NCI-H2171 (cell line): ENCODE data around the gene SUN1.
A peak's percentile ranks its signal among the peaks of the same experiment; 100 is the strongest.

Experiments used
- DNase-seq: peaks from one replicate; lab custom pipeline; 2025; lab: John Stamatoyannopoulos, UW

The SUN1 gene

DNA sequence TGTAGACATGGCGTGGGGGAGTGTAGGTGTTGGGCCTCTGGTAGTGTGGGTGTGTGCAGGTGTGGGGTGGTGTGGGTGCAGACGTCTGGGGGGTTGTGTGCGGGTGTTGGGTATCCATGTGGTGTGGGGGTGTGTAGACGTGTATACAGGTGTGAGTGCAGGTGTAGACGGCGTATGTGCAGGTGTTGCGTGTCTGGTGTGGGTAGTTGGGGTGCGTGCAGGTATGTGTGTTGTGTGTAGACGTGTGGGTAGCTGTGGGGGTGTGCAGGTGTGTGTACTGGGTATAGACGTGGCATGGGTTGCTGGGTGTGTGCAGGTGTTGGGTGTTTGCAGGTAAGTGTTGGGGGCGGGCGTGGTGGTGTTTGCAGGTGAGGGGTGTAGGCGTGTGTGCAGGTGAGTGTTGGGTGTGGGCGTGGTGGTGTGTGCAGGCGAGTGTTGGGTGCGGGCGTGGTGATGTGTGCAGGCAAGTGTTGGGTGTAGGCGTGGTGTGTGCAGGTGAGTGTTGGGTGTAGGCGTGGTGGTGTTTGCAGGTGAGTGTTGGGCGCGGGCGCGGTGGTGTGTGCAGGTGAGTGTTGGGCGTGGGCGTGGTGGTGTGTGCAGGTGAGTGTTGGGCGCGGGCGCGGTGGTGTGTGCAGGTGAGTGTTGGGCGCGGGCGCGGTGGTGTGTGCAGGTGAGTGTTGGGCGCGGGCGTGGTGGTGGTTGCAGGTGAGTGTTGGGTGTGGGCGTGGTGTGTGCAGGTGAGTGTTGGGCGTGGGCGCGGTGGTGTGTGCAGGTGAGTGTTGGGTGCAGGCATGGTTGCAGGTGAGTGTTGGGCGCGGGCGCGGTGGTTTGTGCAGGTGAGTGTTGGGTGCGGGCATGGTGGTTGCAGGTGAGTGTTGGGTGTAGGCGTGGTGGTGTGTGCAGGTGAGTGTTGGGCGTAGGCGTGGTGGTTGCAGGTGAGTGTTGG lies 60.6 kb downstream of the SUN1 start:
- no peak for DNase-seq

DNA sequence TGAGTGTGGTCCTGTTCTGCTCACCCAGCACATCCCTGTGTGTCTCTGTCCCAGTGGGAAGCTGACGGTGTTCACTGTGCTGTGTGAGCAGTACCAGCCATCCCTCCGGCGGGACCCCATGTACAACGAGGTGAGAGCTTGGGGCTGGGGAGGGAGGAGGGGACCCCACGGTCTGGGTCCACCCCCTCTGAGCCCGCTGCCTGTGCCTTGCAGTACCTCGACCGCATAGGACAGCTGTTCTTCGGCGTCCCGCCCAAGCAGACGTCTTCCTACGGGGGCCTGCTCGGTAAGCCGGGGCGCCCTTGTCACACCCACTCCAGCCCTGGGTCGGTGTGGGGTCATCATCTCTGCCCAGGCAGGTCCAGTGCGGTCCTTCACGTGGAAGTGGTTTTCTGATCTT lies 61.4 kb downstream of the SUN1 start:
- DNase-seq, result no peak

DNA sequence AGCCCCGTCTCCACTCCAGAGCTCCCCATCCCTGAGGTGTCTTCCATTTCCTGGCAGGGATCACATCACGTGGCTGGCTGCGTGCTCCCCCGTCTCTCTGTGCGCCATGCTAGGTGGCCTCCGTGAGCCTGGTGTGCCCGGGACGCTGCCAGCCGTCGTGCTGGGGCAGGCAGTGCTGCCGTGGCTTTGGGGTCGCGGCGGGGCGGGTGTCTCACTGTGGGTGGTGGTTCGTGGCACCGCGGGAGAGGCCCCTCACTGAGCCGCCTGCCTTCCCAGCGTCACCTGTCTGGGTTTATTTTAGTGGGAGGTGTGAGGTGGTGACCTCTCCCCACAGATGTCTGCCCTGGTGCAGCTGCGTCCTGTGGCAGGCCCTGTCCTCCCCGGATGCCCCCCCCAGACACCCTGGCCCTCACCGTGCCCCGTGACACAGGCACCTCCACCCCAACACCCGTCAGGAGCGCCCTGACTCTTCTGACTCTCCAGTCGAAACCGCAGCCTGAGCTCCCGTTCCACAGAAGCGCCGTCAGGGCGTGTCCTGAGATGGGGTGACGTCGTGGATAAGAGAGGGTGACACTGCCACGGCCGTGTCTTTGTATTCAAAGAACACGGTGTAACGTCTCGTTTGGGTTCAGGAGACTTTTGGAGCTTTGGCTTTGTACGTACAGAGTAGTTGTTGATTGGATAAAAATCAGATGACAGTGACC lies 62.0 kb downstream of the SUN1 start:
- DNase-seq, result no peak

DNA sequence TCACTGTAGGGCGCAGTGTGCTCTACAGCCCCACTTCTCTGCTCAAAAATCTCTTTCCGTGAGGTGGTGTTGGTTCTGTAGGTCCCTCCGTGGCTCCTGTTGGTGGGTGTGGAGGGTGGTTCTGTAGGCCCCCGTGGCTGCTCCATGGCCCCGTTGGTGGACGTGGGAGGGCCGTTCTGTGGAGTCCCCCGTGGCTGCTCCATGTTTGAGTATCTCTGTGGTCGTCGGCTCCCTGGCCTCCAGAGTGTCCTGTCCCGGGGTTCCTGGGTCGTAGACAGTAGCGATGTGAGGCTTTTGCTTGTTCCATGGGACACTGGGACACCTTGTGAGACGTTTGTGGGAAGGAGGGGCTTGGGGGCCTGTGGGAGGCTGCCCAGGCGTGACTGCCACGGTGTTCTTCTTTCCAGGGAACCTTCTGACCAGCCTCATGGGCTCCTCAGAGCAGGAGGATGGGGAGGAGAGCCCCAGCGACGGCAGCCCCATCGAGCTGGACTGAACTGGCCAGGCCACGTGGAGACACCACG lies 62.7 kb downstream of the SUN1 start:
- DNase-seq, result no peak

DNA sequence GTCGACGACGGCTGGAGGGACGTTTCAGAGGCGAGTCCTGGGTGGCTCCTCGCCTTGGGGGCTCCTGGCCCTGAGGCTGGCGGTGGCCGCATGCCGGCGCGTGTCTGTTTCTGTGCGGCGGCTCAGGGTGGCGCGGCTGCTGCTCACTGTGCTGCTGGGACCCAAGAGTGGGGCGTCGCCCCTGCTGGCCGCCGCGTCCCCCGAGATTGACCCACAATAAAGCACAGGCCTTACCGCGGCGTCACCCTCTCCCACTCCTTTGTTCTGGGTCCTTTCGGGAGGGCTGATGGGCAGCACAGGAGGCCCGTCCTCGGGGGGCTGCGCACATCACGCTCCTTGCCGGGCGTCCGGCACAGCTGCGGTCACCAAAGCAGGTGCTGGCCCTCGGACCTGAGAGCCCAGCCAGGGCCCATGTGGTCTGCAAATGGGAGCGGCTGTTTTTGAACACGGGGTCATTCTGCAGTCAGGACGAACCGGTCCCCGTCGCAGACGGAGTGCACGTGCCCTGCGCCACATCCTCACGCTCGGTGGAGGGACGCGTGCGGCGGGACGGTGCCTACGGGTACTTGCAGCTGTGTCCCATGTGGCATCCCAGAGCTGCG lies 63.3 kb downstream of the SUN1 start:
- DNase-seq, result no peak

DNA sequence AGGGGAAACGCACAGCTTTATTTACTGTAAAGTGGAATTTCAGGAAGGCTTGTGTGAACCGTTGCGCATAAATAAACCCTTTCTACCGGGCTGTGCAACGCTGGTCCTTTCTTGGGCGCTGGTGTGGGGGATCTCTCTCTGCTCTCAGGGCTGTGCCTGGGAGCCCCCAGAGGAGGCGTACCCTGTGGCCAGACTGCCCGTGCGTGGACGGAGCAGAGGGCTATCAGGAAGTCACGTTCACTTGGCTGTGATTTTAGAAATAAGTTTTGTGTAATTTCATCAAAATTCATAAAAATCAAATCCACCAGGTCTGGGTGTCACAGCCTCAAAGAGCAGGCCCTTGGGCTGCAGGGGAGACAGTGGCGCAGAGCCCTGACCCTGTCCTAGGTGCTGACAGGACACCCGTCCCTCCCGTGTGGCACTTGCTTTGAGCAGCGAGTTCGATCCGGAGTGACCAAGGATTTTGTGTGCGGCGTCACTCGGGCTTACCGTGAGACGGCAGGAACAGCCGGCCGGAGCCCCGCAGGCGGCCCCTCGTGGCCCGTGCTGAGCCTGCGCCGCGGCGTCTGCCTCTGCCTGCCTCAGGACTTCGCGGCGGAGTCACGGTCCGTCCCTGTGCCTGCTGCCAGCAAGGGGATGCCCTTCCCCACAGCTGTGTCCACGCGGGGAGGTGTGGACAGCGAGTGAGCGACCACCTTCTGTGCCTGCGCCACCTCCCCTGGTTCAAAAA lies 64.2 kb downstream of the SUN1 start:
- no peak for DNase-seq

DNA sequence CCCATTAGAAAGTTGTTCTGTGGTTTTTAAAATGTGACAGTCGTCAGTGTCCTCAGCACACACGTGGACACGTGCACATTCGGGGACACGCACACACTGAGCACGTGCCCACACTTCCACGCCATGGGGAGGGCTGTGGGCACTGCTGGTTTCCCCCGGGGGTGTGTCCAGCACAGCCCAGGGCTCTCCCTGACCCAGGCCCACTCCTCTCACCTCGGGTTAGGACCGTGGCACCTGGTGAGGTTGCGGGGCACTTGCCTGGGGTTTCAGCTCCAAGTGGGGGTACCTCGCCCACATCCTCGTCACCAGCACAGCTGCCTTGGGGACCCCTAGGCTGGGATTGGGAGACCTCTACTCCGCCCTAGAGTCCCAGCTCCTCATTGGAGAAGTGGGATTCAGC lies 64.8 kb downstream of the SUN1 start:
- DNase-seq, result no peak

DNA sequence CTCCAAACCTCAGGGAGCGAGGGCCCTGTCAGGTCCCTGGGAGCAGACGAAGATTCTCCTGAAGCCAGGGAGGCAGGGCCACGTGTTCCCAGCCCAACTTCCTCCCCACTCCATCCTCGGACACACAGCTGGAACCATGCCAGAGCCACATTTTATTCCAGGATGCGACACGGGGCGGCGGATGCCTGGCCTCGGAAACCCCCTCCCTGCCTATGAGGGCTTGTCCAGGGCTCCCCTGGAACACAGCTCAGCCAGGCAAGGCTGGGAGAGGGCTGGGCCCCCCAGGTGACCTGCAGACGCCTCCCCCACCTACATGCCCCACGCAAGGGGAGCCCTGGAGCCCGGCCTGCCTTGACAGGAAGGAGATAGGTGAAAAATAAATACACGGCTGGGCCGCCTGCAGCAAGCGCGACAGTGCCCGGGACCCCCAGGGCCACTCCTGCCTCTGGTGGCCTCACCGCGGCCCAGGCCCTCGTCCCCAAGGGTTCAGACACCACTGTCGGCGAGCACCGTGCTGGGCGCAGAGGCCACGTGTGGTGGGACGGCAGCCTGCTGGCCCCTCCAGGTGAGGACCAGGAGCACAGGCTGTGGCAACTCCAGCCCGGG lies 65.6 kb downstream of the SUN1 start:
- no peak for DNase-seq

DNA sequence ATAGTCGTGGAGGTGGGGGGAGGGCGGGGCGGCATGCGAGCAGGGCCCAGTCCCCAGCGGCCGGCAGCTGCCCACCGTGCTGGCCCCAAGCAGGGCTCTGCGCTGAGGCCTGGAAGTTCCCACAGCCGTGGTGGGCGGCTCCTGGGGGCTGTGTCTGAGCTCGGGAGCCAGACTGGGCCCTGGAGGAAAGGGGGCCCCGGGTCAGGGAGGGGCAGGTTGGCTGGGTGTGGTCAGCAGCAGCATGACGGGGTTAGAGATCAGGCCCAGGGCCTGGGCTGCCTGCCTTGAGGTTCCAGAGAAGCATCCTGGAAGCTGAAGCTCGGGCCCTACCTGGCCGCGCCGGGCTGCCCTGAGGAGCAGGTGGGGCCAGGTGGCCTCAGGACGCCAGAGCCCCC lies 66.2 kb downstream of the SUN1 start:
- no peak for DNase-seq

DNA sequence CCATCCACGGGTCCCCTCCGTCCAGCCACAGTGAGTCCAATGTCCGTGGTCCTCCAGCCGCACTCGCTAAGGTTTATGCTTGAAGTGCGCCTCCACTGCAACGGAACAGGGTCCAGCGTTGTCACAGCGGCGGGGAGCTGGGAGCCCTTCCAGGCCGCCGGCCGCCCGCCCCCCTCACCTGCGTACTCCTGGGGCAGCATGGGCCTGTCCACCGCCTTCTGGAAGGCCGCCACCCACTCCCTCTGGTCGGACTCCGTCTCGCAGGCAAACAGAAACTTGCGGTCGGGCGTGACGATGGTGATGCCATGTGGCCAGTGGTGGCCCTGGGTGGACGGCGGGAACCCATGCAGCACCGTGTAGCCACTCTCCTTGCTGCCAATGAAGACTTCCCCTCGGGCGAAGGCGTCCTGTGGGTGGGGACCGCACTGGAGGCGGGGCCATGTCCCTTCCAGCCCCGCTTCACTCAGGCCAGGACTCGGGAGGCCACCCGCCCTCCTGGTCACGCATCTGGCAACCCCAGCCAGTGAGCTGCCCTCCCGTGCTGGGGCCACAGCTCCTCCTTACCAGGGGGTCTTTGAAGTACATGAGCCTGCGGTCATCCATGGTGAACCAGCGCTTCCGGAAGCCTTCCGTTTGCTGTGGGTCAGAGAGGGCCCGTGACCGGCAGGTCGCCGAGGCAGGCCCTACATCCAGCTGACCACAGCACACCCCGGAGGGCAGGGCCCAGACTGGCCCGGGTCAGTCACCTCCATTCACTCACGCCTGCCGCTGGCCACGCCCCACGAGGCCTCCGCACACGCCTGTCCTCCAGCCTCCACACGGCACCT lies 66.8 kb downstream of the SUN1 start:
- DNase-seq, result no peak

DNA sequence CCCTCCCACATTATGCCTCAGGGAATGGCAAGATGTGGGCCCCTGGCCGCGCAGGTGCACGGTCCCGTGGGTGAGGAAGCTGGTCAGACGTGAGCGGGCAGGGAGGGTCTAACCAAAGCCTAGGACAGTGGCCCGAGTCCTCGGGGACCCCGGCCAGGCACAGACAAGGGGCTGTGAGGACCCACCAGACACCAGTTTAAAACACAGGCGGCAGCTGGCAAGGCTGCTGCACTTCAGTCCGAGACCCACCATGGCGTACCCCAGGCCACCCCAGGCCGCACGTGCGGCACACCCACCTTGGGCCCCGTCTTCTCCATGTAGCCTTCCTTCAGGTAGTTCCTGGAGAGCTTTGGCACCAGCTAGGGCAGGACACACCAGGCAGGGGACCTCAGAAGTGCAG lies 67.5 kb downstream of the SUN1 start:
- no peak for DNase-seq

DNA sequence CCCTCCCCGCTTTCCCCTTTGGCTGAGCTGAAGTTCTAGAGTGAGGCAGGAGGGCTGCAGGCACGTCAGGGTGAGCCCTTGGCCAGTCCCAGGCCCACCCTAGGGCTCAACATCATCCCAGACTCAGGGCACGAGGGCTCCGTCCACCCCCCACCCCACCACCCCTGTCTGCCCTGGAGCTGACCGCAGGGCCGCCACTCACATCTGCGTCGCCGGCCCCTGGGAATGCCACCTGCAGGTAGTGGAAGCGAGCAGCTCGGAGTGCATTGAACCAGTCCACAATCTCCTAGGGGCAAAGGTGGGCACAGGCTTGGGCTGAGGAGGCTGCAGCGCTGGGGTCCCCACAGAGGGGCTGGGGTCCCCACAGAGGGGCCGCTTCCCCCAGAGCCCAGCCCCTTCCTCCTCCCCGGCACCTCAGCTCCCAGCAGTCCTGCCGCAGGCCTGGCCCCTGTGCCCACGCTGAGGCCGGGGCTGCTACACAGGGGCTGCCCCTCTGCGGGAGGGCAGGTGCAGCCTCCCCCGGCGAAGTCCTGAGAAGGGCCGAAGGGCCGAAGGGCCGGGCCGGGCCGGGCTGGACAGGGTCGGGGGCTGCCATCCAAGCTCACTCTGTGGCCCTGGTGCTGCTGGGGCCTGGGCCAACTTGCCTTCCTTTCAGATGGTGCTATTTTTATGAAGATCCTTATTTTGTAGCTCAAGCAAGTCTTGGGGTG lies 68.2 kb downstream of the SUN1 start:
- no peak for DNase-seq

DNA sequence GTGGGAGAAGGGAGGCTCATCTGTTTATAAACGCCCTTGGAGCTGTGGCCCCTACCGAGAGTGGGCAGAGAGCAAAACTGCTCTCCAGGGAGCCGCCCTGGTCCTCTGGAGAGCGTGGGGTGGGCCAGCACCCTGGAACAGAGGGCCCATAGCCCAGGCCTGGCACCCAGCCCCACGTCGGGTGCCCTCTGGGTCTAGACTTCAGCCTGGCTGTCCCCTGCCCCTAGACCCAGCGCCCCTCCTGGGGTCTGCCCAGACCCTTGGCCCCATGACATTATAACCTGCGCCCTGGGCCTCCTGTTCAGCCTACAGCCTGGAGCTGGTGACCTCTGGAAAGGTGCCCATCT lies 68.7 kb downstream of the SUN1 start:
- DNase-seq, result no peak

DNA sequence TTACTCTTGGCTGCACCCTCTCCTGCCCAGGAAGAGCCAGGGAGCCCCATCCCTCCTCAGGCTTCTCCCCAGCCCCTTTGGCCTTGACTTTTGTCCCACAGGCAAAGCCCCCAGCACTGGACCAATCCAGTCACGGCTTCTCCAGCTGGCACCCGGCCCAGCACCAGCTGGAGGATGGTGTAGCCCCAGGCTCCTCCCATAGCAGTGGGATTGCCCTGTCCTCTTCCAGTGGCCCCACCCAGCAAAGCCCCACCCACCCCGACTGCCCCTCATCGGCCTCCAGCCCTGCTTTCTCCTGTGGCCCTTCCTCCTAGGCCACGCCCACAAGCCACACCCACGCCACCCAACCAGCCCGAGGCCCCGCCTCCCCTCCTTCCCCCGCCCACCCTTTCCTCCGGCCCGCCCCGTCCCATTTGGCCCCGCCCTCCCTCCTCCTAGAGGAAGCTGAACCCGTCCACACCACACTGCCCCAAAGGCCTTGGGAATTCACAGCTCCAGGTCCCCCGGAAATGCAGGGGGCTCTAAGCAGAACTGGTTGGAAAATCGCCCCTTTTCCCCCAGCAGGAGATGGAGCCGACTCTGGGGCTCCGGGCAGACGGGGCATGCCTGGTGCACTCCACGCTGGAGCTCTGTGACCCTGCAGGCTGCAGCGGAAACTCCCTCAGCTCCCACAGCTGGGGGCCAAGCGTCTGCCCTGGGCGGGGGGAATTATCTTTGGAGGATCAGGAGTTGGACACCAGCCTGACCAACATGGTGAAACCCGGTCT lies 69.3 kb downstream of the SUN1 start:
- DNase-seq, result peak; percentile 50

DNA sequence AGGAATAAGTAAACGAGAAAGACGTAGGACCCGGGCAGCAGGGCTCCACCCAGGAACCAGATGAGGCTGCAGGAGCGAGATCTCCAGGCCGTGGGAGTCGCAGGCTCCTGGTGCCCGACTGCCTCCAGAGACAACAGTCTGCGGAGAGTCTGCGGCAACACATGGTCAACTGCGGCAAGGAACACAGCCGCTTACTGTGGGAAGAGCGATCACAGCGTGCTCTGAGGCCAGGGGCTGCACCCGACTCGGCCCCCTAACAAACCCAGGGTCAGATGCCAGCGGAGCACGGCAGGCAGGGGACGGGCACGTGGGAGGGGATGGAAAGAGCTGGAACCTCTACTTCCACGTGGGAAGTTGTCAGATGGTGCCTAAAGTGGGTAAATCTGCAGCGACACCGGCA lies 70.7 kb downstream of the SUN1 start:
- no peak for DNase-seq

DNA sequence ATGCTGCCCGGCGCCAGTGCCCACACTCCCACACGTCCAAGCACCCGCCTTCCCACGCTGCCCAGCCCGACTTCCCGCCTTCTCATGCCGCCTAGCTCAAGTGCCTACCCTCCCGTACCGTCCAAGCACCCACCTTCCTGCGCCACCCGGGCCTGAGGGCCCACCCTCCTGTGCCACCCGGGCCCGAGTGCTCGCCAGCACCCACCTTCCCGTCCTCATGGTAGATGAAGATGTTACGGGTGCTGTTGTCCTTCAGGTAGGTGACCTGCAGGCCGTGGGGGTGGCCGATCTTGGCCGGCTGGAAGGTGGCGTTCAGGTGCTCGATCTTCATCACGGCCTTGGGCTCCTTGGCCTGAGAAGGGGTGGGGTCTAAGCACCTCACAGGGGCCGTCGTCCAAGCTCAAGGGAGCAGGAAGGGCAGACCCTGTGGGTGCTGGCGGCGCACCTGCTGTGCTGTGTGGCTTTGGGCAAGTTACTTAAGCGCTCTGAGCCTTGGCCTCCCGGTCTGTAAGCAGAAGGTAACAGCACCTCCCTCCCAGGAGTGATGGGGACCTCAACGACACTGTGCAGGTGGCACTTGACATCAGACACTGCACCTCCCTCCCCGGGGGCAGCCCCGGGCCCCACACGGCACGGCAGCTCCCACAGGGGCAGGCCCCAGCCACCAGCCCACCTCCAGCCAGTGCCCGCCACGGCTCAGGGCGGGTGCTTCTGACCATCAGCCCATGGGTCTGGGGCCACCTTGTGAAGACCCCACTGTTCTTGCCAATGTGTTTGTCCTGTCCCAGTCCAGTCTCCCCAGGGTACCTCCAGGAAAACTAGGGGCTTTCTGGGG lies 71.9 kb downstream of the SUN1 start:
- DNase-seq, result no peak

DNA sequence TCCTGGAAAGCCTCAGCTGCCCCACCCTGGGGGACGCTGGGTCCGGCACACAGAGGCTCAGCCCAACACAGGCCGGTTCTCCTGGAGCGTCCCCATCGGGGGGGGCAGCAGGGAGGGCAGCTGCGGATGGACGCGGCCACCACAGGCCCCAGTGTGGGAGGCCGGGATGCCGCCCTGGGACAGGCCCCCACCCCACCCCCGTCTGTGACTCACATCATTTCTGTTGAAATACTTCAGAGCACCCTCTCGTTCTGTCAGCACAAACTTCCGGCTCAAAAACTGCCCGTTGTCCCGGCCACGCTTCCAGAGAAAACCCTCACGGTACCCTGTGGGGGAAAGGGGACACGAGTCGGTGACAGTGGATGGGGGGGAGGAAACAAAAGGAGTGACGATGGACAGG lies 72.6 kb downstream of the SUN1 start:
- no peak for DNase-seq

DNA sequence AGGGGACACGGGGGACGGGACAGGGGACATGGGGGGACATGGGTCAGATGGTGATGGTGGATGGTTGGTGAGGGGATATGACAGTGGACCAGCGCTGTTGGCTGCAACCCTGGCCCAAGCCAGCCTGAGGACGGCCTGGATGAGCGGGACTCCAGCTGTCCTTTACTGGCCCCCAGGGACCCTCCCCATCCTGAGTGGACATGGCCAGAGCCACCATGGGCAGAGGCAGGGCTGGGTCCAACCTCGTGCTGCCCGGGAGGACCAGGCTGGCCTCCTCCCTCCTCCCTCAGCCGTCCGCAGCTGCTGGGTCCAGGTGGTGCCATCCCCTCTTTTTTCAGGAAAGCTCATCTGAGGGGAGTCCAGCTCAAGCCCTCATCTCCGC lies 74.5 kb downstream of the SUN1 start:
- no peak for DNase-seq
